ENCODE data around the gene SPSB1.

The SPSB1 gene

GRCh38 chr1:9250411-9251381, 42.0 kb upstream of the SPSB1 start:
- no peak for DNase-seq (ENCODE audit: low spot score)
- Mint-ChIP-seq H3K36me3 (ENCODE audit: low read depth) (peaks cover 19% of the 10 kb centered on the region), H3K4me3 (no peak overlapping the region), H3K27me3 (ENCODE audit: low read depth) (no peaks in the 10 kb centered on the region), H3K4me1 (ENCODE audit: low read depth) (peaks cover 12% of the 10 kb centered on the region), H3K27ac (no peak overlapping the region), H3K9me3 (no peaks in the 10 kb centered on the region)

GRCh38 chr1:9251501-9251900, 41.2 kb upstream of the SPSB1 start:
- no peak for DNase-seq (ENCODE audit: low spot score)
- Mint-ChIP-seq H3K27ac (no peak overlapping the region), H3K27me3 (ENCODE audit: low read depth) (no peaks in the 10 kb centered on the region)

GRCh38 chr1:9253004-9253403, 39.7 kb upstream of the SPSB1 start:
- Mint-ChIP-seq H3K27ac (no peak overlapping the region), H3K4me3 (no peak overlapping the region), H3K36me3 (ENCODE audit: low read depth) (peaks cover 14% of the 10 kb centered on the region), H3K9me3 (peaks cover 5% of the 10 kb centered on the region), H3K4me1 (ENCODE audit: low read depth) (peaks cover 5% of the 10 kb centered on the region), H3K27me3 (ENCODE audit: low read depth) (no peaks in the 10 kb centered on the region)
- no peak for DNase-seq (ENCODE audit: low spot score)

More at GRCh38 chr1:9251501-9251900, 41.2 kb upstream of the SPSB1 start:
- Mint-ChIP-seq H3K36me3 (ENCODE audit: low read depth) (peaks cover 12% of the 10 kb centered on the region), H3K4me3 (no peak overlapping the region), H3K9me3 (no peaks in the 10 kb centered on the region), H3K4me1 (ENCODE audit: low read depth) (peaks cover 7% of the 10 kb centered on the region)

- Mint-ChIP-seq H3K9me3 (peaks cover 10% of the 10 kb centered on the region), H3K4me3 (no peak overlapping the region), H3K27ac (no peak overlapping the region), H3K27me3 (ENCODE audit: low read depth) (no peaks in the 10 kb centered on the region), H3K36me3 (ENCODE audit: low read depth) (peaks cover 20% of the 10 kb centered on the region), H3K4me1 (ENCODE audit: low read depth) (peaks cover 5% of the 10 kb centered on the region)
- DNase-seq (ENCODE audit: low spot score) = no peak
Measured at GRCh38 chr1:9253453-9254105, 39.1 kb upstream of the SPSB1 start.

- Mint-ChIP-seq H3K36me3 (ENCODE audit: low read depth) (peaks cover 41% of the 10 kb centered on the region), H3K27me3 (ENCODE audit: low read depth) (no peaks in the 10 kb centered on the region), H3K4me3 (no peak overlapping the region), H3K9me3 (peaks cover 21% of the 10 kb centered on the region), H3K4me1 (ENCODE audit: low read depth) (peaks cover 9% of the 10 kb centered on the region), H3K27ac (no peak overlapping the region)
- no peak for DNase-seq (ENCODE audit: low spot score)
Measured at GRCh38 chr1:9256332-9256731, 36.4 kb upstream of the SPSB1 start.

- Mint-ChIP-seq H3K36me3 (ENCODE audit: low read depth) (peaks cover 44% of the 10 kb centered on the region), H3K4me1 (ENCODE audit: low read depth) (peaks cover 12% of the 10 kb centered on the region)
Measured at GRCh38 chr1:9257851-9258250, 34.8 kb upstream of the SPSB1 start.

GRCh38 chr1:9258629-9259028, 34.1 kb upstream of the SPSB1 start:
- H3K4me3 Mint-ChIP-seq = no peak overlapping the region
- H3K27me3 Mint-ChIP-seq (ENCODE audit: low read depth) = no peaks in the 10 kb centered on the region
- H3K36me3 Mint-ChIP-seq (ENCODE audit: low read depth) = peaks cover 44% of the 10 kb centered on the region
- H3K27ac Mint-ChIP-seq = peak overlapping the region; percentile 23
- peaks cover 12% of the 10 kb centered on the region for H3K4me1 Mint-ChIP-seq (ENCODE audit: low read depth)
- no peak for DNase-seq (ENCODE audit: low spot score)
- peaks cover 21% of the 10 kb centered on the region for H3K9me3 Mint-ChIP-seq

More at GRCh38 chr1:9257851-9258250, 34.8 kb upstream of the SPSB1 start:
- no peak for DNase-seq (ENCODE audit: low spot score)
- Mint-ChIP-seq H3K27ac (no peak overlapping the region), H3K27me3 (ENCODE audit: low read depth) (no peaks in the 10 kb centered on the region), H3K9me3 (peaks cover 21% of the 10 kb centered on the region), H3K4me3 (no peak overlapping the region)

GRCh38 chr1:9260059-9260766, 32.5 kb upstream of the SPSB1 start:
- H3K27ac Mint-ChIP-seq = peak overlapping the region; percentile 6
- peaks cover 46% of the 10 kb centered on the region for H3K36me3 Mint-ChIP-seq (ENCODE audit: low read depth)
- peaks cover 21% of the 10 kb centered on the region for H3K9me3 Mint-ChIP-seq
- H3K4me1 Mint-ChIP-seq (ENCODE audit: low read depth) = peaks cover 10% of the 10 kb centered on the region
- no peak for DNase-seq (ENCODE audit: low spot score)
- H3K4me3 Mint-ChIP-seq = no peak overlapping the region
- H3K27me3 Mint-ChIP-seq (ENCODE audit: low read depth) = no peaks in the 10 kb centered on the region

- no peaks in the 10 kb centered on the region for H3K27me3 Mint-ChIP-seq (ENCODE audit: low read depth)
- peaks cover 49% of the 10 kb centered on the region for H3K36me3 Mint-ChIP-seq (ENCODE audit: low read depth)
- peaks cover 21% of the 10 kb centered on the region for H3K9me3 Mint-ChIP-seq
- peaks cover 10% of the 10 kb centered on the region for H3K4me1 Mint-ChIP-seq (ENCODE audit: low read depth)
- no peak for DNase-seq (ENCODE audit: low spot score)
- H3K4me3 Mint-ChIP-seq = no peak overlapping the region
- H3K27ac Mint-ChIP-seq = no peak overlapping the region
Measured at GRCh38 chr1:9261496-9261895, 31.2 kb upstream of the SPSB1 start.

- H3K27me3 Mint-ChIP-seq (ENCODE audit: low read depth) = no peaks in the 10 kb centered on the region
- H3K27ac Mint-ChIP-seq = no peak overlapping the region
- peaks cover 15% of the 10 kb centered on the region for H3K4me1 Mint-ChIP-seq (ENCODE audit: low read depth)
- H3K9me3 Mint-ChIP-seq = peaks cover 21% of the 10 kb centered on the region
- H3K36me3 Mint-ChIP-seq (ENCODE audit: low read depth) = peaks cover 47% of the 10 kb centered on the region
- no peak overlapping the region for H3K4me3 Mint-ChIP-seq
- no peak for DNase-seq (ENCODE audit: low spot score)
Measured at GRCh38 chr1:9262096-9262986, 30.4 kb upstream of the SPSB1 start.

- peaks cover 18% of the 10 kb centered on the region for H3K4me1 Mint-ChIP-seq (ENCODE audit: low read depth)
Measured at GRCh38 chr1:9263276-9263855, 29.3 kb upstream of the SPSB1 start.

GRCh38 chr1:9263984-9264872, 28.5 kb upstream of the SPSB1 start:
- Mint-ChIP-seq H3K9me3 (peaks cover 7% of the 10 kb centered on the region), H3K36me3 (ENCODE audit: low read depth) (peaks cover 33% of the 10 kb centered on the region), H3K4me1 (ENCODE audit: low read depth) (peaks cover 18% of the 10 kb centered on the region), H3K27ac (no peak overlapping the region), H3K27me3 (ENCODE audit: low read depth) (no peaks in the 10 kb centered on the region), H3K4me3 (no peak overlapping the region)
- no peak for DNase-seq (ENCODE audit: low spot score)

More at GRCh38 chr1:9263276-9263855, 29.3 kb upstream of the SPSB1 start:
- no peak overlapping the region for H3K27ac Mint-ChIP-seq
- peaks cover 13% of the 10 kb centered on the region for H3K9me3 Mint-ChIP-seq
- no peak for DNase-seq (ENCODE audit: low spot score)
- no peaks in the 10 kb centered on the region for H3K27me3 Mint-ChIP-seq (ENCODE audit: low read depth)
- H3K4me3 Mint-ChIP-seq = no peak overlapping the region
- peaks cover 40% of the 10 kb centered on the region for H3K36me3 Mint-ChIP-seq (ENCODE audit: low read depth)

All from T-helper 2 cell treated with Interferon-gamma antibody and Interleukin-4, amounts not matched to agents 5 μg/mL and 100 μg/mL, for 36 hours (primary cell).